Thyroid gland (tissue), 4 donors: Measurements from ENCODE around the gene ANKRD12.

Source experiments
- CTCF ChIP-seq, 6 experiments: fragments of 200-600 bp in 3 of 6; fragments of 450-650 bp in 3 of 6; sonication (generic) in 3 of 6; IDR thresholded peaks; one replicate each; pipeline ENCODE4 v1.5.1; 2016 to 2019; ENCODE audit warnings: antibody characterized with exemption in 6 of 6, mild to moderate bottlenecking in 2 of 6, inconsistent platforms in 1 of 6, moderate library complexity in 1 of 6
- POLR2A ChIP-seq, 2 donors: fragments of 450-650 bp; IDR thresholded peaks; one replicate each; pipeline ENCODE4 v1.6.1; 2017; ENCODE audit warnings: antibody characterized with exemption in 2 of 2, mild to moderate bottlenecking in 2 of 2, moderate library complexity in 1 of 2

- TF ChIP-seq CTCF (IDR thresholded peaks at IDR 0.05) (no peak), POLR2A (IDR thresholded peaks at IDR 0.05) (no peak)
These were observed 32.2 kb upstream of the ANKRD12 start for GRCh38 chr18:9104244-9104901.
